Astrocyte of the cerebellum (primary cell): ENCODE measurements around the gene MORN1.

ENCODE experiments used
- DNase-seq: peaks from one replicate; pipeline ENCODE4 v3.0.0-alpha.2; 2011; ENCODE audit warnings: low read depth
- H3K4me3 ChIP-seq: 2 replicates; pipeline ENCODE4 v1.5.1; 2011; ENCODE audit warnings: mild to moderate bottlenecking, low read depth, low read length, moderate library complexity
- in situ Hi-C: cut with HindIII; loops from 2 replicates; pipeline ENCODE4 v1.10.0; 2017; ENCODE audit warnings: low sequenced_read_pairs
- TF ChIP-seq, protein P1 (sequence below): IDR thresholded peaks from 2 replicates; pipeline ENCODE4 v1.5.1; 2012; ENCODE audit warnings: low read length, low read depth, moderate library complexity, mild to moderate bottlenecking; ENCODE audit errors: missing control alignments

The MORN1 gene

DNA sequence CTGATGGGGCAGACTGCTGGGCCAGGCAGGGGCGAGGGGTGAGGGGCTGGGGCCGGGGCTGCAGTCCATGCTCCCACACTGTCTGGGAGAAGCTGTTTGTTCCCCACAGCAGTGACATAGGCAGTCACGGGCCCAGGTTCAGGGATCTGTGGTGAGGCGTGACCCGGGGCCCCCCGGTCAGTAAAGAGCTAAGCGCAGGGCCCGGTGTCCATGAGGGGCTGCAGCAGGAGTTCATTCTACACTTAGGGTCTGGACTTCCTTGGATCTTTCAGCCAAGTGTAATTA is 16.6 kb upstream of the MORN1 start:
- in situ Hi-C loops: no loop called here
- TF ChIP-seq, protein P1, sequence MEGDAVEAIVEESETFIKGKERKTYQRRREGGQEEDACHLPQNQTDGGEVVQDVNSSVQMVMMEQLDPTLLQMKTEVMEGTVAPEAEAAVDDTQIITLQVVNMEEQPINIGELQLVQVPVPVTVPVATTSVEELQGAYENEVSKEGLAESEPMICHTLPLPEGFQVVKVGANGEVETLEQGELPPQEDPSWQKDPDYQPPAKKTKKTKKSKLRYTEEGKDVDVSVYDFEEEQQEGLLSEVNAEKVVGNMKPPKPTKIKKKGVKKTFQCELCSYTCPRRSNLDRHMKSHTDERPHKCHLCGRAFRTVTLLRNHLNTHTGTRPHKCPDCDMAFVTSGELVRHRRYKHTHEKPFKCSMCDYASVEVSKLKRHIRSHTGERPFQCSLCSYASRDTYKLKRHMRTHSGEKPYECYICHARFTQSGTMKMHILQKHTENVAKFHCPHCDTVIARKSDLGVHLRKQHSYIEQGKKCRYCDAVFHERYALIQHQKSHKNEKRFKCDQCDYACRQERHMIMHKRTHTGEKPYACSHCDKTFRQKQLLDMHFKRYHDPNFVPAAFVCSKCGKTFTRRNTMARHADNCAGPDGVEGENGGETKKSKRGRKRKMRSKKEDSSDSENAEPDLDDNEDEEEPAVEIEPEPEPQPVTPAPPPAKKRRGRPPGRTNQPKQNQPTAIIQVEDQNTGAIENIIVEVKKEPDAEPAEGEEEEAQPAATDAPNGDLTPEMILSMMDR: no peak
- no peak overlapping the region for H3K4me3 ChIP-seq
- DNase-seq: no peak

DNA sequence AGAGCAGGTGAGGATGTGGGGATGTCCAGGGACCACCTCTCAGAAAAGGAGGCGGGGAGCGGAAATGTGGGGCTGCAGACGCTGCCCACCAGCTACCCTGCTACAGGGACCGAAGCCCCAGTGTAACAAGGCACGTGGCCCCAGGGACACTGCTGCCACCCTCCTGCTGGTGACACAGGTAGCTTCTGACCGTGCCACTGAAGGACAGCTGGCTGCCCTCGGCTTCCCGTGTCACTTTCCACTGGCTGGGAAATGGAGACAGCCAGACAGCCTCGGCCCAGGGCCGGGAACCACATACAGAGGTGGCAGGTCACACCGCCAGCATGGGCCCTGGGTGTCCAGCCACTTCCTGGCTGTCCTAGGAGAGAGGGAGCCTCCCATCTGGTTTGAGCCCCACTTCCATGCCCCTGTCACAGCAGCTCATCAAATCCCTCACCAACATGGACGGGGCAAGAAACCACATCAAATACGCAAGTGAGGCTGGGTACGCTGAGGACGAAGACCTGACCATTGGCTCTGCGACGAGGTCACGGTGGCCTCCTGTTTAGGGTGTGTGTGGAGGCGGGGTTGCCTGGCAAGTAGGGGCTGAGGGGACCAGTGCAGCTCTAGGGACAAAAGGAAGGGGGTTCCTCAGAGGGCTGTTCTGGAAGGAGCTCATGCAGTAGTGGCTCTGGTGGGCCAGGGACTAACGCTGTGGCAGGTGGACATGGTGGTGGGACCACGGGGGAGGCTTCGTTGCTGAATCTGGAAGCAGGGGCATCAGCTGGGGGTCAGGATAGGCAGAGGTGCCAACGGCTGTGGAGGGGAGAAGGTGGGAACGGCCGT is 16.0 kb upstream of the MORN1 start:
- H3K4me3 ChIP-seq: no peak overlapping the region
- in situ Hi-C loops: no loop called here
- TF ChIP-seq, protein P1: no peak
- DNase-seq: no peak

DNA sequence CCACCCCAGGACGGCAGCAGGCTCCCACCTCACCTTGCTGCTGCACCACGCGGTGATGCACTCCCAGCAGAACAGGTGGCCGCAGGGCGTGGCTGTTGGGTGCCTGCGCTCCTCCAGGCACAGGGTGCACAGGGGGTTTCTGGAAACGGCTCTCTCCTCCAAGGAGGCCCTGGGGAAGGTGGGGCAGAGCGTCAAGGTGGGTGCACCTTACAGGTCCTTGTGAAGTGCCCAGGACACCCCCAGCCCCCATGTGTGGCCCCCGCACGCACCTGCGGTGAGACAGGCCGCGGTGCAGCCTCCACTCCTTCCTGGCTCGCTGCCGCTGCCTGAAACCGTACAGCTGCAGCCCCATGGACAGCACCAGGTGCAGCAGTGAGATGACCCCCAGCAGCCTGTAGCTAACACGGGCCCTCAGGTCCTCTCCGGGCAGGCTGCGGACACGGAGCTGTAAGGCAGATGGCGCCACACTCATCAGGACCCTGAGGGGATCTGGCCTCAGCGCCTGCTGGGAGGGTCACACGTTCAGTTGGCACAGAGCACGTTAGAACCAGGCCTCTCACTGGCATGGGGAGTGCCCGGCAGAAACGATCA is 15.2 kb upstream of the MORN1 start:
- DNase-seq: no peak

DNA sequence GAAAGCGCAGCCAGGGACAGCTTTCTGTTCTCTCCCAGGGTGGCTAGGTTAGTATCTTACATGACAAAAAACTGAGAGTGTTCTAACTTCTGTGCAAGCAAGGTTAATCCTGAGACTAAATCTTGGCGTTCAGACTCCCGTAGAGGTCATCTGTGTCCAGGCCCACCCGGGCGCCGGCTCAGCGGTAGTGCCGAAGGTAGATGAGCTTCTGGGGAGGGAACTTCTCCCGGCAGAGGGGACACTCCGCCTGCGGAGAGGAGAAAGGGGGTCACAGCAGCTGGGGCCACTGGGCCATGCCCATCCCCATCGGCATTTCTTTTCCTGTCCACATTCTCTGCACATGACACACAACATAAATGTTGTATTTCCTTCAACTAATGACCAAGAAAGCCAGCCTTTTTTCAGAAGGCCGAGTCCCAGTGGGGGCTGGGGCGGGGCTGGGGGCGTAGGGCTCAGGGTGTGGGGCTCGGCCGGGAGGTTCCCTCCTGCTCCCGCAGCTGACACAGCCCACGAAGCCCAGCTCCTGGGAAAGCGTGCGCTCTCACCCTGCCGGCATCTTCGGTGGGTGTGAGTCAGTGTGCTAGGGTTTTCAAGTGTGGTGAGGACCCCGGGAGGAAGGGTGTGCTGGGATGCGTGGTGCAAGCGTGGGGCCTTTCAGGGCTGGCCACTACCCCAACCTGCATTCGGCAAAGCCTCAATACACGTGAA is 14.4 kb upstream of the MORN1 start:
- no peak overlapping the region for H3K4me3 ChIP-seq
- DNase-seq: no peak
- in situ Hi-C loops: no loop called here
- TF ChIP-seq, protein P1: no peak

More for the DNA sequence above, 15.2 kb upstream of the MORN1 start:
- H3K4me3 ChIP-seq: no peak overlapping the region
- in situ Hi-C loops: no loop called here
- TF ChIP-seq, protein P1: no peak

DNA sequence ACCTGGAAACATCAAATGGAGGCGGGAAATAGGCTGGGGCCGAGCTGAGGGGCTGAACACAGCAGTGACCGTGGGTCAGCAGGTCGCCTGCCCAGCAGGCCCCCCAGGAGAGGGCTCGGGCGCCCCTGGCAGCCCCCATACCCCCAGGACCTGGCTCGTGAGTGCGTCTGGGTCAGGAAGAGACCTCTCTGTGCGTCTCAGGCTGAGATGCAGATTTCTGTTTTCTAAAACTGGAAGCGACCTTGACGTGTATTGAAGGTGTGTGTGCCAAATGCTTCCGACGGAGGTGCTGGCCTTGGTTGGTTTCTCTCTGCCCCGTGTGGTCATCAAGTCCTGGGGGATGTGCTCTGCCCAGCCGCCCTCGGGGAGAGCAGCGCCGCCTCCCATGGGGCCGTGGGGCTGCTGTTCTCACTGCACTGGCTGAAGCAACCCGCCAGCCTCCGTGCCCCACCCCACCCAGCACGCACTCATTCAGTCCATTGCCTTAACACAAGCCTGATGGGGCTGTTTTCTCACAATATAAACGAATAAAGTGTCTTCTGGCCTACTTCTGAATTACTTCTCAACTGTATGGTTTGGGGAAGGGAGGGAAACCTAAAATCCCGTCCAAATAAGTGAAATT is 13.6 kb upstream of the MORN1 start:
- no peak overlapping the region for H3K4me3 ChIP-seq
- in situ Hi-C loops: no loop called here
- TF ChIP-seq, protein P1: no peak

DNA sequence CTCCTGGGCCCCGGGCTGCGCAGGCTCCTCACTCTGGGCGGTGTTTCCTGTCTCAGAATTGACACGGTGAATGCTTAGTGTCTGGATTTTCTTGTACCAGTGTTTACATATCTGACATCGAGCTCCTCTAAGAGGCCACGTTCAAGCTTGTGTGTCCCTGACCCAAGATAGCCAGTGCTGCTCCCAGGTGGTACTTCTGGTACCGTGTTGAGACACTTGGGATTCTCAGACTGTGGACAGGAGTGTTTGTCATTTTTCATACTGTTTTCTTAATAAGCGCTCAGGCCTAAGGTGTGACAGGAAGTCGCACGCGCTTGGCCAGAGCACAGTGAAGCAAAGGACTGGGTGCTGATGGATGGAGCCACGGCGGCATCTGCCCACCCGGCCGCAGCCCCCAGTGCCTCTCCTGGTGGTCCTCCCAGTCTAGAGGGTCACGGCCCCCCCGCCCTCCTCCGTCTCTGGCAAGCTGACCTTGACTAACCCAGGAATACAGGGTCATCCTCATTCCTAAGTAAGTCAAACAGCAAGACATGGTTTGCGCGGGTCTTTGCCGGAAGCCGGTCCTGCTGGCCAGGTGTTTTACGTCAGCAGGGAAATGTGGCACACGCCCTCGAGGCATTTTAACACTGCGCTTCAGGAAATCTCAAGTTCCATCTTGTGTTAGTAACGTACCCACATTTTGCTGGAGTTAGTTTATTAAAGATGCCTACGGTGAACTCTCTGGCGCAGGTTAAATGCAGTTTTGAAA is 13.0 kb upstream of the MORN1 start:
- in situ Hi-C loops: no loop called here
- H3K4me3 ChIP-seq: no peak overlapping the region

More for the DNA sequence above, 13.6 kb upstream of the MORN1 start:
- no peak for DNase-seq

More for the DNA sequence above, 13.0 kb upstream of the MORN1 start:
- TF ChIP-seq, protein P1: no peak
- DNase-seq: no peak
